ENCODE results near the gene ARFGEF2. TPM values are rescaled to one million over a fixed set of nuclear protein-coding genes. Genes with fewer than 3 reads are reported as not detected.
"Not testable (repeated sequence)": the region's sequence is repeated elsewhere in the genome, so short reads cannot be mapped to it uniquely, and the experiment has no call there.

ARFGEF2 gene
- total RNA-seq, 1 donor from 2014 or later, result 23.8 TPM

GRCh38 chr20:49063279-49063678 lies 141.8 kb downstream of the ARFGEF2 start:
- no peak for DNase-seq (ENCODE audit: low spot score)

DNA sequence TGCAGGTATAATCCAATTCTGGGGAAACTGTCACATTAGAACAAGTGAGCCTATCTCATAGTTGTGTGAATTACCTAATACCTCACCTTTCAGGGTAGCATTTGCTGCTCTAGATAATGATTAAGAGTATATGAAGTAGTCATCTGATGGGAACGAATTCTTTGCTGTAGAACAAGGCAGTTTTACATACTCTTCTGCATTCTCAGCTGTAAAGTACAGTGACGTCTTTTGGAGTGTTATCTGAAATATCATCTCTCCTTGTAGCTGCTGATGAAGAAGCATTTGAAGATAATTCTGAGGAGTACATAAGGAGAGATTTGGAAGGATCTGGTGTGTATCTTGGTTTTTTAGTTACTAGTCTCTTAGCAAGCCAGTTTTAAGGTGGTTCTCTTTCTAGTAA lies 153.0 kb downstream of the ARFGEF2 start:
- no peak for DNase-seq (ENCODE audit: low spot score)

DNA sequence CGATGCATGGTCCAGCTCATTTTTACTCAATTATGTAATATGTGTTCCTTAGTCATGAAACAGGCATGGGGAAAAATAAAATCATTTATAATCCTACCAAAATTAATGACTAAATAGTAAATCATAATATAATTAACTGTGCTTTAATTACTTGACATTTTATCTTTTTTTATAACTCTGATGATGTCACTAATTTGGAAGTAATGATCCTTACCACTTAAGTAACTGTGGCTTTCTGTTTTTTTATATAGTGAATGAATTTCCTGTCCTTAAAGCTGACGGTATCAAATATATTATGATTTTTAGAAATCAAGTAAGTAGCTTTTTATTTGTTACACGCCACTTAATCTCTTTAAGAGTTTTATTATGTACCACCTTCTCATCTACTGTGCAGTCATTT lies 156.8 kb downstream of the ARFGEF2 start:
- no peak for DNase-seq (ENCODE audit: low spot score)

DNA sequence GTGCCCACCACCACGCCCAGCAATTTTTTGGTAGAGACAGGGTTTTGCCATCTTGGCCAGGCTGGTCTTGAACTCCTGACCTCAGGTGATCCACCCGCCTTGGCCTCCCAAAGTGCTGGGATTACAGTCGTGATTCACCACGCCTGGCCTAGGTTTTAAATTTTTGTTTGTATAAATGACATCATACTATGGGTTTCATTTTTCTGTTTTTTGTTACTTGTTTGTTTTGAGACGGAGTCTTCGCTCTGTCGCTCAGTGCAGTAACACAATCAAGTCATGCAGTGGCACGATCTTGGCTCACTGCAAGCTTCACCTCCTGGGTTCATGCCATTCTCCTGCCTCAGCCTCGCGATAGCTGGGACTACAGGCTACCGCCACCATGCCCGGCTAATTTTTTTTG lies 160.8 kb downstream of the ARFGEF2 start:
- DNase-seq (ENCODE audit: low spot score), result not testable (repeated sequence)

Other genes starting within 250 kb of the ARFGEF2 start
- gene PREX1, start 93.7 kb upstream of the ARFGEF2 start, total RNA-seq (ENCODE audit: insufficient read depth, low replicate concordance), result 6.5 TPM
- 65.5 TPM for gene CSE1L, start 124.6 kb downstream of the ARFGEF2 start, total RNA-seq (ENCODE audit: insufficient read depth, low replicate concordance)